Measurements from ENCODE around the gene TNPO3.

DNA sequence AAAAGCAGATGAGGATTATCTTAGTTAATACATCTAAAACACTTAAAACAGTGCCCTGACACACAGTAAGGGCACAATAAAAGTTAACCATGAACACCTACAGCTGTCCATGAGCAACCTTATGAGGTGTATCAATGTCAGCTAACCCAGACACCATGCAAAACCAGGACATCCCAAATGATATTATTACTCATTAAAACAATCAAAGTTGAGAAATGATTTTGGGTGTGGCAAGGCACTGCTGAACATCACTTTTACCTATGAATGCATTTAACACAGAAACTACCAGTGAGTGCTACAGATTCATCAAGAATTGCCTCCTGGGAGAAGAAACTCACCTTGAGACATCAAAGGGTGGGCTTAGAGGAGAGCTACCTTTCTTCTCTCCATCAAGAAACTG lies 98.9 kb downstream of the TNPO3 start:
- TF ChIP-seq, protein P1, sequence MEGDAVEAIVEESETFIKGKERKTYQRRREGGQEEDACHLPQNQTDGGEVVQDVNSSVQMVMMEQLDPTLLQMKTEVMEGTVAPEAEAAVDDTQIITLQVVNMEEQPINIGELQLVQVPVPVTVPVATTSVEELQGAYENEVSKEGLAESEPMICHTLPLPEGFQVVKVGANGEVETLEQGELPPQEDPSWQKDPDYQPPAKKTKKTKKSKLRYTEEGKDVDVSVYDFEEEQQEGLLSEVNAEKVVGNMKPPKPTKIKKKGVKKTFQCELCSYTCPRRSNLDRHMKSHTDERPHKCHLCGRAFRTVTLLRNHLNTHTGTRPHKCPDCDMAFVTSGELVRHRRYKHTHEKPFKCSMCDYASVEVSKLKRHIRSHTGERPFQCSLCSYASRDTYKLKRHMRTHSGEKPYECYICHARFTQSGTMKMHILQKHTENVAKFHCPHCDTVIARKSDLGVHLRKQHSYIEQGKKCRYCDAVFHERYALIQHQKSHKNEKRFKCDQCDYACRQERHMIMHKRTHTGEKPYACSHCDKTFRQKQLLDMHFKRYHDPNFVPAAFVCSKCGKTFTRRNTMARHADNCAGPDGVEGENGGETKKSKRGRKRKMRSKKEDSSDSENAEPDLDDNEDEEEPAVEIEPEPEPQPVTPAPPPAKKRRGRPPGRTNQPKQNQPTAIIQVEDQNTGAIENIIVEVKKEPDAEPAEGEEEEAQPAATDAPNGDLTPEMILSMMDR (IDR thresholded peaks at IDR 0.05) = no peak
- TF ChIP-seq POLR2A (IDR thresholded peaks at IDR 0.05) = no peak

Measured in adrenal gland (tissue), 5 donors.